ENCODE measurements around the gene ZBTB25. TPM values are rescaled to one million over a fixed set of nuclear protein-coding genes. Genes with fewer than 3 reads are reported as not detected.
A peak's percentile ranks its signal among the peaks of the same experiment; 100 is the strongest.

ZBTB25 gene
- polyA plus RNA-seq, 1 experiment = 6.1 TPM

DNA sequence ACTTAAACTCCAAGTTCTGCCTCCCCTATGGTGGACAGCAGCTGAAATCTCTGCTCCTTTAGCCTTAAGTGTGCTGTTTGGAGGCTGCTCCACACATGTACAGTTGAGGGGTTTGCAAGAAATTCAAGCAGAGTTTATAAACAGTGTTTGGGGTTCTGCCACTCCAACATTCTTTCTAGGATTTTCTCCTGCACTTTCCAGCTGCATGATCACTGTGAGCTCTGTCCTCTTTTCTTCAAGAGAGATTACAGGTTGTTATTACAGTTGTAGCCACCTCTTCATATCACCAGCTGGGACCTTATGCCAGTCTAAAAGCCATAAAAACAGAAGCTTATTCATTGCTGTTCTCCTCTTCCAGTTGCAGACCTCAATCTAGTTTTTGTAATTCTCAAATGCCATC, 8.4 kb downstream of the ZBTB25 start:
- ChIA-PET CTCF (interaction anchor here (1.2 to 1.9 kb wide), 3 partner anchors 11 to 151 kb away, joined by 4 to 8 read pairs (median 5); no protein-coding TSS in a partner anchor), POLR2A (no interaction called here)
- TF ChIP-seq, protein P1, sequence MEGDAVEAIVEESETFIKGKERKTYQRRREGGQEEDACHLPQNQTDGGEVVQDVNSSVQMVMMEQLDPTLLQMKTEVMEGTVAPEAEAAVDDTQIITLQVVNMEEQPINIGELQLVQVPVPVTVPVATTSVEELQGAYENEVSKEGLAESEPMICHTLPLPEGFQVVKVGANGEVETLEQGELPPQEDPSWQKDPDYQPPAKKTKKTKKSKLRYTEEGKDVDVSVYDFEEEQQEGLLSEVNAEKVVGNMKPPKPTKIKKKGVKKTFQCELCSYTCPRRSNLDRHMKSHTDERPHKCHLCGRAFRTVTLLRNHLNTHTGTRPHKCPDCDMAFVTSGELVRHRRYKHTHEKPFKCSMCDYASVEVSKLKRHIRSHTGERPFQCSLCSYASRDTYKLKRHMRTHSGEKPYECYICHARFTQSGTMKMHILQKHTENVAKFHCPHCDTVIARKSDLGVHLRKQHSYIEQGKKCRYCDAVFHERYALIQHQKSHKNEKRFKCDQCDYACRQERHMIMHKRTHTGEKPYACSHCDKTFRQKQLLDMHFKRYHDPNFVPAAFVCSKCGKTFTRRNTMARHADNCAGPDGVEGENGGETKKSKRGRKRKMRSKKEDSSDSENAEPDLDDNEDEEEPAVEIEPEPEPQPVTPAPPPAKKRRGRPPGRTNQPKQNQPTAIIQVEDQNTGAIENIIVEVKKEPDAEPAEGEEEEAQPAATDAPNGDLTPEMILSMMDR (IDR thresholded peaks at IDR 0.05; ENCODE audit: insufficient read depth, low read depth, low read length) = no peak
- Histone ChIP-seq H3K27me3 (ENCODE audit: control insufficient read depth, insufficient read depth, low read length) (no peaks in the 10 kb centered on the region), H3K4me3 (ENCODE audit: low read depth, low read length) (no peak overlapping the region), H3K36me3 (ENCODE audit: control insufficient read depth, insufficient read depth, low read length) (no peaks in the 10 kb centered on the region)
- no peak for DNase-seq (ENCODE audit: low read depth)

DNA sequence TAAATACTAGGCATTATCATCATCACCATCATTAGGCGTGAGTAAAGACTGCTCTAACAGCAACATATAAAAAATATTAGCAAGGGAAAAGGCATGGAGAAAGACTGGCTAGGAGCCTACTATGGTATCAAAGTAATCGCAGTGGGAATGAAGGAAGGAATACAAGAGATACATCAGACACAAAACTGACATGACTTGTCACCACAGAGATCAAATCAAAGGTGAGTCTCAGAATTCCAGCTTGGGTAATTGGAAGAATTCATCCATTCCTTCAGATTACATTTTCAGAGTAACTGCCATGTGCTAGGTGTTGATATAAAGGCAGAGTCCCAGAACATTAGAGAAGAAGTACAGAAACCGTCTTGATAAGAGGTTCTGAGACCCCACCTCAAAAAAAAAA, 10.2 kb downstream of the ZBTB25 start:
- Histone ChIP-seq H3K27me3 (ENCODE audit: control insufficient read depth, insufficient read depth, low read length) (no peaks in the 10 kb centered on the region), H3K4me3 (ENCODE audit: low read depth, low read length) (no peak overlapping the region), H3K36me3 (ENCODE audit: control insufficient read depth, insufficient read depth, low read length) (no peaks in the 10 kb centered on the region)
- DNase-seq (ENCODE audit: low read depth) = no peak
- TF ChIP-seq, protein P1 (IDR thresholded peaks at IDR 0.05; ENCODE audit: insufficient read depth, low read depth, low read length) = no peak
- ChIA-PET POLR2A (no interaction called here), CTCF (no interaction called here)

- TF ChIP-seq, protein P1 (IDR thresholded peaks at IDR 0.05; ENCODE audit: insufficient read depth, low read depth, low read length) = no peak
- POLR2A ChIA-PET = no interaction called here
- H3K27me3 ChIP-seq (ENCODE audit: control insufficient read depth, insufficient read depth, low read length) = no peaks in the 10 kb centered on the region
- peaks cover 6% of the 10 kb centered on the region; the same call in 1 of the 2 replicates for H3K36me3 ChIP-seq (ENCODE audit: control insufficient read depth, insufficient read depth, low read length)
- CTCF ChIA-PET = interaction anchor here (0.5 to 3.1 kb wide), 4 partner anchors 10 to 302 kb away, joined by 3 to 13 read pairs (median 6); no protein-coding TSS in a partner anchor
- H3K4me3 ChIP-seq (ENCODE audit: low read depth, low read length) = no peak overlapping the region
- DNase-seq (ENCODE audit: low read depth) = no peak
These were observed 12.0 kb downstream of the ZBTB25 start for GRCh38 chr14:64491637-64492036.

GRCh38 chr14:64488590-64489099, 15.0 kb downstream of the ZBTB25 start:
- H3K27me3 ChIP-seq (ENCODE audit: control insufficient read depth, insufficient read depth, low read length) = no peaks in the 10 kb centered on the region
- H3K36me3 ChIP-seq (ENCODE audit: control insufficient read depth, insufficient read depth, low read length) = peaks cover 6% of the 10 kb centered on the region; the same call in 1 of the 2 replicates
- ChIA-PET CTCF (no interaction called here), POLR2A (no interaction called here)
- H3K4me3 ChIP-seq (ENCODE audit: low read depth, low read length) = no peak overlapping the region
- TF ChIP-seq, protein P1 (IDR thresholded peaks at IDR 0.05; ENCODE audit: insufficient read depth, low read depth, low read length) = no peak
- no peak for DNase-seq (ENCODE audit: low read depth)

DNA sequence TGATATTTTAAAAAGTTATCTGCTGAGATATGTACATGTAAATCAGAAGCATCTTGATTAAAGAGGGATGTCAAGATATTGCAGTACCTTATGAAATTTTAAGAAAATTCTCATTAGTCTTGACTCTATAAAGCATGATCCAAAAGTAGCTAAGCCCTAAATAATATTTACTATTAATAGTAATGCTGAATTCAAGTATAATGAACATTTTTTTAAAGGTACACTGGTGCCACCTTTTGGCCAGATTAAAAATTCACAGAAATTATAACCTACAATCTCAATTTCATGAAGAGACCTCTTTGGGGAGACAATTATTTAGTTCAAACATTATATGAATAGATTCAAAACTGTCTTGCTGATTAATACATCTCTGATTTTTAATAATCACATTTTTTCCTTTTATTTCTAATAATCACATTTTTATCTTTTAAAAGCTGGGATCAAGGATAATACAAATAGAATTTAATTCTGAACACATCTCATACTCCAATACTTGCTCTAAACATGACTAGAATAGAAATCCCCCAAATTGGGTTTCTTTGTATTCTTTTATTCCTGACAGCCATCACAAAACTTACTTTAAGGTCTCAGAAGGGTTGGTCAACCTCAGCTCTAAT, 24.9 kb downstream of the ZBTB25 start:
- Histone ChIP-seq H3K36me3 (ENCODE audit: control insufficient read depth, insufficient read depth, low read length) (no peaks in the 10 kb centered on the region), H3K27me3 (ENCODE audit: control insufficient read depth, insufficient read depth, low read length) (no peaks in the 10 kb centered on the region), H3K4me3 (ENCODE audit: low read depth, low read length) (no peak overlapping the region)
- POLR2A ChIA-PET = no interaction called here
- TF ChIP-seq, protein P1 (IDR thresholded peaks at IDR 0.05; ENCODE audit: insufficient read depth, low read depth, low read length) = 0 out of 2 replicates have a peak, but pooled peaks have one; percentile 15
- CTCF ChIA-PET = interaction anchor here (1.0 to 7.2 kb wide), 25 partner anchors 8 to 329 kb away, joined by 3 to 80 read pairs (median 4); partner anchors contain the start of gene AKAP5
- no peak for DNase-seq (ENCODE audit: low read depth)
